RWPE2 (cell line): ENCODE results near the gene RFFL.
"Not testable (repeated sequence)": the region's sequence is repeated elsewhere in the genome, so short reads cannot be mapped to it uniquely, and the experiment has no call there.

Source experiments
- ATAC-seq: fragments of 200-7000 bp; cut with Tn5 transposase; 3 replicates; pipeline ENCODE4 v1.9.1; 2021; ENCODE audit warnings: low read depth
- DNase-seq: peaks from one replicate; pipeline ENCODE4 v3.0.0-alpha.2; 2020; ENCODE audit warnings: low spot score
- H3K27ac ChIP-seq: fragments of 450-650 bp; 2 replicates; pipeline ENCODE4 v1.5.1; 2017; ENCODE audit warnings: mild to moderate bottlenecking; ENCODE audit not compliant: poor library complexity, severe bottlenecking
- H3K27me3 ChIP-seq: fragments of 250-450 bp; sonication (Bioruptor Pico); 2 replicates; pipeline ENCODE4 v1.5.1; 2021; ENCODE audit warnings: mild to moderate bottlenecking, moderate library complexity; ENCODE audit not compliant: insufficient read depth, poor library complexity, severe bottlenecking
- H3K36me3 ChIP-seq: fragments of 250-450 bp; sonication (Bioruptor Pico); 2 replicates; pipeline ENCODE4 v1.5.1; 2020; ENCODE audit warnings: low read depth, mild to moderate bottlenecking, moderate library complexity
- H3K4me1 ChIP-seq: fragments of 250-450 bp; sonication (Bioruptor Pico); 2 replicates; pipeline ENCODE4 v1.5.1; 2021; ENCODE audit warnings: mild to moderate bottlenecking, moderate library complexity; ENCODE audit not compliant: insufficient read depth, poor library complexity, severe bottlenecking
- H3K4me3 ChIP-seq: fragments of 250-450 bp; sonication (Bioruptor Pico); 2 replicates; pipeline ENCODE4 v1.5.1; 2021; ENCODE audit warnings: mild to moderate bottlenecking, moderate library complexity; ENCODE audit not compliant: severe bottlenecking
- H3K9me3 ChIP-seq: fragments of 250-450 bp; sonication (Bioruptor Pico); 2 replicates; pipeline ENCODE4 v1.5.1; 2021; ENCODE audit warnings: mild to moderate bottlenecking, moderate library complexity; ENCODE audit not compliant: severe bottlenecking
- CTCF ChIP-seq: fragments of 450-650 bp; IDR thresholded peaks from one replicate; pipeline ENCODE4 v1.5.1; 2017; ENCODE audit warnings: mild to moderate bottlenecking, moderate library complexity; ENCODE audit not compliant: poor library complexity, severe bottlenecking

The RFFL gene

GRCh38 chr17:35001549-35001948 is 62.0 kb downstream of the RFFL start:
- Histone ChIP-seq H3K4me1 (no peaks in the 10 kb centered on the region), H3K9me3 (no peaks in the 10 kb centered on the region), H3K36me3 (peaks cover 52% of the 10 kb centered on the region), H3K27me3 (no peaks in the 10 kb centered on the region), H3K27ac (no peak overlapping the region), H3K4me3 (no peak overlapping the region)
- no peak for ATAC-seq
- no peak for DNase-seq
- TF ChIP-seq CTCF, result no peak

- not testable (repeated sequence) for ATAC-seq, H3K9me3 ChIP-seq, DNase-seq, H3K4me1 ChIP-seq, H3K27ac ChIP-seq, H3K4me3 ChIP-seq, H3K27me3 ChIP-seq
- peaks cover 58% of the 10 kb centered on the region for H3K36me3 ChIP-seq
Measured at GRCh38 chr17:35000965-35001364, 62.5 kb downstream of the RFFL start.

- no peak for DNase-seq
- no peak for ATAC-seq
- no peaks in the 10 kb centered on the region for H3K9me3 ChIP-seq
- no peaks in the 10 kb centered on the region for H3K27me3 ChIP-seq
- H3K36me3 ChIP-seq, result peaks cover 72% of the 10 kb centered on the region
- TF ChIP-seq CTCF, result no peak
- H3K27ac ChIP-seq, result no peak overlapping the region
- H3K4me1 ChIP-seq, result no peaks in the 10 kb centered on the region
- no peak overlapping the region for H3K4me3 ChIP-seq
Measured at GRCh38 chr17:34999456-34999855, 64.1 kb downstream of the RFFL start.

- DNase-seq, result no peak
- no peak overlapping the region for H3K27ac ChIP-seq
- ATAC-seq, result peak; percentile 74
- no peaks in the 10 kb centered on the region for H3K9me3 ChIP-seq
- peak; percentile 75 for TF ChIP-seq CTCF
- H3K27me3 ChIP-seq, result no peaks in the 10 kb centered on the region
- H3K36me3 ChIP-seq, result peaks cover 81% of the 10 kb centered on the region
- H3K4me1 ChIP-seq, result no peaks in the 10 kb centered on the region
- no peak overlapping the region for H3K4me3 ChIP-seq
Measured at GRCh38 chr17:34998205-34998604, 65.3 kb downstream of the RFFL start.

- TF ChIP-seq CTCF, result no peak
- H3K9me3 ChIP-seq, result no peaks in the 10 kb centered on the region
- no peak overlapping the region for H3K27ac ChIP-seq
- no peaks in the 10 kb centered on the region for H3K4me1 ChIP-seq
- no peak overlapping the region for H3K4me3 ChIP-seq
- ATAC-seq (no peak), DNase-seq (no peak)
- peaks cover 82% of the 10 kb centered on the region for H3K36me3 ChIP-seq
- no peaks in the 10 kb centered on the region for H3K27me3 ChIP-seq
Measured at GRCh38 chr17:34997355-34997862, 66.1 kb downstream of the RFFL start.
